ENCODE data around the gene ZNF629.
A peak's percentile ranks its signal among the peaks of the same experiment; 100 is the strongest.

ZNF629 gene

GRCh38 chr16:30779596-30779995, 7.4 kb downstream of the ZNF629 start:
- H3K9ac ChIP-seq (ENCODE audit: low read length), result no peak overlapping the region
- DNase-seq, result no peak
- no peaks in the 10 kb centered on the region for H3K27me3 ChIP-seq (ENCODE audit: control insufficient read depth in 1 of 2, insufficient read depth in 1 of 2, low read length in 2 of 2)
- no peaks in the 10 kb centered on the region for H3K9me3 ChIP-seq (ENCODE audit: control insufficient read depth, low read length)
- no peak overlapping the region for H2AFZ ChIP-seq (ENCODE audit: low read depth, low read length)
- no peak overlapping the region for H2BK120ac ChIP-seq (ENCODE audit: low read depth, low read length)
- H3K14ac ChIP-seq (ENCODE audit: low read length in 2 of 2), result no peak overlapping the region
- H3K4ac ChIP-seq (ENCODE audit: low read depth in 1 of 2, low read length in 2 of 2), result no peak overlapping the region
- no peak overlapping the region for H4K91ac ChIP-seq (ENCODE audit: low read length)
- no peak overlapping the region for H2BK15ac ChIP-seq (ENCODE audit: low read depth, poor library complexity, severe bottlenecking)
- peaks cover 52% of the 10 kb centered on the region for H3K79me1 ChIP-seq (replicated peaks; ENCODE audit: low read length, poor library complexity, severe bottlenecking)
- no peak overlapping the region for H2BK5ac ChIP-seq (ENCODE audit: low read depth, low read length, poor library complexity, severe bottlenecking)
- H3K4me2 ChIP-seq (ENCODE audit: low read length, poor library complexity, severe bottlenecking), result no peak overlapping the region
- no peak overlapping the region for H2AK5ac ChIP-seq (ENCODE audit: low read length, severe bottlenecking)
- H2BK12ac ChIP-seq (ENCODE audit: low read length in 2 of 2), result no peak overlapping the region
- H3K36me3 ChIP-seq (ENCODE audit: control insufficient read depth in 1 of 2, insufficient read depth in 2 of 2, low read depth in 1 of 2, low read length in 2 of 2), result peaks cover 33 to 72% of the 10 kb centered on the region in 2 experiments
- H3K23ac ChIP-seq (ENCODE audit: low read length in 2 of 2), result no peak overlapping the region
- WGBS, result 99% methylated on average over 5 of the region's 6 CpGs
- H3K18ac ChIP-seq (ENCODE audit: low read depth in 1 of 2, low read length in 2 of 2), result no peak overlapping the region
- H3K27ac ChIP-seq (ENCODE audit: low read length, poor library complexity, severe bottlenecking), result no peak overlapping the region
- H3K4me1 ChIP-seq (ENCODE audit: control insufficient read depth, insufficient read depth, low read depth, low read length), result peaks cover 17% of the 10 kb centered on the region
- no peak overlapping the region for H4K8ac ChIP-seq (ENCODE audit: low read length)
- H3K4me3 ChIP-seq (ENCODE audit: insufficient read depth in 1 of 2, low read depth in 1 of 2, low read length in 2 of 2), result peak overlapping the region in 1 of 2 experiments; percentile 27

- H2BK12ac ChIP-seq (ENCODE audit: low read length in 2 of 2), result peak overlapping the region in 1 of 2 experiments; percentile 37
- peak overlapping the region; percentile 48 for H3K9ac ChIP-seq (ENCODE audit: low read length)
- no peak overlapping the region for H3K23ac ChIP-seq (ENCODE audit: low read length in 2 of 2)
- H3K4me3 ChIP-seq (ENCODE audit: insufficient read depth in 1 of 2, low read depth in 1 of 2, low read length in 2 of 2), result no peak overlapping the region
- H2AK5ac ChIP-seq (ENCODE audit: low read length, severe bottlenecking), result no peak overlapping the region
- H3K36me3 ChIP-seq (ENCODE audit: control insufficient read depth in 1 of 2, insufficient read depth in 2 of 2, low read depth in 1 of 2, low read length in 2 of 2), result peaks cover 42 to 73% of the 10 kb centered on the region in 2 experiments
- peaks cover 19% of the 10 kb centered on the region for H3K4me1 ChIP-seq (ENCODE audit: control insufficient read depth, insufficient read depth, low read depth, low read length)
- no peaks in the 10 kb centered on the region for H3K9me3 ChIP-seq (ENCODE audit: control insufficient read depth, low read length)
- H2BK120ac ChIP-seq (ENCODE audit: low read depth, low read length), result no peak overlapping the region
- no peak overlapping the region for H2BK15ac ChIP-seq (ENCODE audit: low read depth, poor library complexity, severe bottlenecking)
- H2BK5ac ChIP-seq (ENCODE audit: low read depth, low read length, poor library complexity, severe bottlenecking), result no peak overlapping the region
- H3K14ac ChIP-seq (ENCODE audit: low read length in 2 of 2), result no peak overlapping the region
- no peak overlapping the region for H3K18ac ChIP-seq (ENCODE audit: low read depth in 1 of 2, low read length in 2 of 2)
- peaks cover 48% of the 10 kb centered on the region for H3K79me1 ChIP-seq (replicated peaks; ENCODE audit: low read length, poor library complexity, severe bottlenecking)
- no peak overlapping the region for H3K4ac ChIP-seq (ENCODE audit: low read depth in 1 of 2, low read length in 2 of 2)
- no peak overlapping the region for H3K4me2 ChIP-seq (ENCODE audit: low read length, poor library complexity, severe bottlenecking)
- DNase-seq, result peak; percentile 37
- WGBS, result 91% methylated on average over 14 of the region's 14 CpGs
- no peak overlapping the region for H4K8ac ChIP-seq (ENCODE audit: low read length)
- H3K27ac ChIP-seq (ENCODE audit: low read length, poor library complexity, severe bottlenecking), result no peak overlapping the region
- no peak overlapping the region for H4K91ac ChIP-seq (ENCODE audit: low read length)
- no peak overlapping the region for H2AFZ ChIP-seq (ENCODE audit: low read depth, low read length)
- no peaks in the 10 kb centered on the region for H3K27me3 ChIP-seq (ENCODE audit: control insufficient read depth in 1 of 2, insufficient read depth in 1 of 2, low read length in 2 of 2)
Measured at GRCh38 chr16:30778549-30779244, 8.3 kb downstream of the ZNF629 start.

GRCh38 chr16:30777591-30778297, 9.3 kb downstream of the ZNF629 start:
- Histone ChIP-seq H2BK120ac (ENCODE audit: low read depth, low read length) (no peak overlapping the region), H2BK15ac (ENCODE audit: low read depth, poor library complexity, severe bottlenecking) (peak overlapping the region; percentile 13), H2AFZ (ENCODE audit: low read depth, low read length) (no peak overlapping the region), H2BK12ac (ENCODE audit: low read length in 2 of 2) (no peak overlapping the region), H3K27me3 (ENCODE audit: control insufficient read depth in 1 of 2, insufficient read depth in 1 of 2, low read length in 2 of 2) (no peaks in the 10 kb centered on the region), H3K4me3 (ENCODE audit: insufficient read depth in 1 of 2, low read depth in 1 of 2, low read length in 2 of 2) (no peak overlapping the region), H3K14ac (ENCODE audit: low read length in 2 of 2) (no peak overlapping the region), H2AK5ac (ENCODE audit: low read length, severe bottlenecking) (no peak overlapping the region), H3K23ac (ENCODE audit: low read length in 2 of 2) (no peak overlapping the region), H2BK5ac (ENCODE audit: low read depth, low read length, poor library complexity, severe bottlenecking) (no peak overlapping the region), H3K18ac (ENCODE audit: low read depth in 1 of 2, low read length in 2 of 2) (no peak overlapping the region), H3K9me3 (ENCODE audit: control insufficient read depth, low read length) (no peaks in the 10 kb centered on the region), H4K8ac (ENCODE audit: low read length) (no peak overlapping the region), H3K9ac (ENCODE audit: low read length) (peak overlapping the region; percentile 6), H3K4me2 (ENCODE audit: low read length, poor library complexity, severe bottlenecking) (no peak overlapping the region), H3K36me3 (ENCODE audit: control insufficient read depth in 1 of 2, insufficient read depth in 2 of 2, low read depth in 1 of 2, low read length in 2 of 2) (peaks cover 43 to 73% of the 10 kb centered on the region in 2 experiments), H3K27ac (ENCODE audit: low read length, poor library complexity, severe bottlenecking) (no peak overlapping the region), H4K91ac (ENCODE audit: low read length) (no peak overlapping the region), H3K4me1 (ENCODE audit: control insufficient read depth, insufficient read depth, low read depth, low read length) (peaks cover 19% of the 10 kb centered on the region), H3K4ac (ENCODE audit: low read depth in 1 of 2, low read length in 2 of 2) (peak overlapping the region in 1 of 2 experiments; percentile 1), H3K79me1 (replicated peaks; ENCODE audit: low read length, poor library complexity, severe bottlenecking) (peaks cover 45% of the 10 kb centered on the region)
- 94% methylated on average over 5 of the region's 7 CpGs for WGBS
- DNase-seq, result no peak
